HEK293T (cell line): ENCODE results near the gene POLDIP2.

Experiments
- ARNT ChIP-seq: fragments of 450-650 bp; IDR thresholded peaks from 2 replicates; pipeline ENCODE4 v1.6.1; 2017; ENCODE audit warnings: mild to moderate bottlenecking
- BHLHE40 ChIP-seq: fragments of 450-650 bp; IDR thresholded peaks from 2 replicates; pipeline ENCODE4 v1.6.1; 2016; ENCODE audit warnings: mild to moderate bottlenecking, moderate library complexity, borderline replicate concordance
- PKNOX1 ChIP-seq: fragments of 450-650 bp; IDR thresholded peaks from 2 replicates; pipeline ENCODE4 v1.6.1; 2016
- SP1 ChIP-seq: fragments of 450-650 bp; IDR thresholded peaks from 2 replicates; pipeline ENCODE4 v1.6.1; 2017
- TARDBP ChIP-seq: fragments of 450-650 bp; IDR thresholded peaks from 2 replicates; pipeline ENCODE4 v1.6.1; 2016

GRCh38 chr17:28363186-28363585 lies 5.9 kb upstream of the POLDIP2 start:
- TF ChIP-seq SP1 = no peak
- no peak for TF ChIP-seq TARDBP
- no peak for TF ChIP-seq PKNOX1
- no peak for TF ChIP-seq BHLHE40
- no peak for TF ChIP-seq ARNT
